NCI-H1436 treated with DMSO at 0.1 percent for 48 hours (cell line): ENCODE results near the gene DGCR8.

Experiments
- DNase-seq: peaks from one replicate; lab custom pipeline; 2025; lab: John Stamatoyannopoulos, UW

The DGCR8 gene

GRCh38 chr22:20125201-20126174 lies 45.4 kb downstream of the DGCR8 start:
- no peak for DNase-seq

- no peak for DNase-seq
Observed at GRCh38 chr22:20126284-20127029, 46.4 kb downstream of the DGCR8 start.

GRCh38 chr22:20127318-20127868 lies 47.4 kb downstream of the DGCR8 start:
- DNase-seq, result no peak

- DNase-seq, result no peak
Observed at GRCh38 chr22:20127869-20128618, 48.0 kb downstream of the DGCR8 start.

- DNase-seq, result no peak
Observed at GRCh38 chr22:20128619-20128901, 48.5 kb downstream of the DGCR8 start.

GRCh38 chr22:20128902-20129746 lies 49.1 kb downstream of the DGCR8 start:
- no peak for DNase-seq

GRCh38 chr22:20129747-20130014 lies 49.6 kb downstream of the DGCR8 start:
- DNase-seq, result no peak

GRCh38 chr22:20130319-20130718 lies 50.3 kb downstream of the DGCR8 start:
- no peak for DNase-seq

GRCh38 chr22:20130731-20131596 lies 50.9 kb downstream of the DGCR8 start:
- DNase-seq, result no peak

GRCh38 chr22:20131597-20131858 lies 51.5 kb downstream of the DGCR8 start, which contains the start of gene ZDHHC8:
Gene ZDHHC8, plus strand, starts transcription at chr22:20131804. Its CDS starts 144 bp downstream, at chr22:20131948.
- DNase-seq, result no peak

GRCh38 chr22:20131859-20132685 lies 52.0 kb downstream of the DGCR8 start:
- no peak for DNase-seq

- DNase-seq, result no peak
Observed at GRCh38 chr22:20132686-20133246, 52.7 kb downstream of the DGCR8 start.

GRCh38 chr22:20133930-20134549 lies 54.0 kb downstream of the DGCR8 start:
- DNase-seq, result no peak

- no peak for DNase-seq
Observed at GRCh38 chr22:20135265-20135664, 55.2 kb downstream of the DGCR8 start.

- DNase-seq, result no peak
Observed at GRCh38 chr22:20135806-20136602, 56.0 kb downstream of the DGCR8 start.

- no peak for DNase-seq
Observed at GRCh38 chr22:20136603-20136873, 56.5 kb downstream of the DGCR8 start.

GRCh38 chr22:20137113-20137512 lies 57.1 kb downstream of the DGCR8 start:
- DNase-seq, result no peak

GRCh38 chr22:20137671-20138416 lies 57.8 kb downstream of the DGCR8 start:
- no peak for DNase-seq
